GM21423 (cell line): ENCODE results near the gene SHC2.

Experiments used
- ATAC-seq: cut with Tn5 transposase; IDR thresholded peaks from one replicate; pipeline ENCODE4 v1.9.1; 2021; ENCODE audit warnings: mild to moderate bottlenecking, moderate library complexity; ENCODE audit not compliant: unreplicated experiment

Gene SHC2, protein sequence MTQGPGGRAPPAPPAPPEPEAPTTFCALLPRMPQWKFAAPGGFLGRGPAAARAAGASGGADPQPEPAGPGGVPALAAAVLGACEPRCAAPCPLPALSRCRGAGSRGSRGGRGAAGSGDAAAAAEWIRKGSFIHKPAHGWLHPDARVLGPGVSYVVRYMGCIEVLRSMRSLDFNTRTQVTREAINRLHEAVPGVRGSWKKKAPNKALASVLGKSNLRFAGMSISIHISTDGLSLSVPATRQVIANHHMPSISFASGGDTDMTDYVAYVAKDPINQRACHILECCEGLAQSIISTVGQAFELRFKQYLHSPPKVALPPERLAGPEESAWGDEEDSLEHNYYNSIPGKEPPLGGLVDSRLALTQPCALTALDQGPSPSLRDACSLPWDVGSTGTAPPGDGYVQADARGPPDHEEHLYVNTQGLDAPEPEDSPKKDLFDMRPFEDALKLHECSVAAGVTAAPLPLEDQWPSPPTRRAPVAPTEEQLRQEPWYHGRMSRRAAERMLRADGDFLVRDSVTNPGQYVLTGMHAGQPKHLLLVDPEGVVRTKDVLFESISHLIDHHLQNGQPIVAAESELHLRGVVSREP

DNA sequence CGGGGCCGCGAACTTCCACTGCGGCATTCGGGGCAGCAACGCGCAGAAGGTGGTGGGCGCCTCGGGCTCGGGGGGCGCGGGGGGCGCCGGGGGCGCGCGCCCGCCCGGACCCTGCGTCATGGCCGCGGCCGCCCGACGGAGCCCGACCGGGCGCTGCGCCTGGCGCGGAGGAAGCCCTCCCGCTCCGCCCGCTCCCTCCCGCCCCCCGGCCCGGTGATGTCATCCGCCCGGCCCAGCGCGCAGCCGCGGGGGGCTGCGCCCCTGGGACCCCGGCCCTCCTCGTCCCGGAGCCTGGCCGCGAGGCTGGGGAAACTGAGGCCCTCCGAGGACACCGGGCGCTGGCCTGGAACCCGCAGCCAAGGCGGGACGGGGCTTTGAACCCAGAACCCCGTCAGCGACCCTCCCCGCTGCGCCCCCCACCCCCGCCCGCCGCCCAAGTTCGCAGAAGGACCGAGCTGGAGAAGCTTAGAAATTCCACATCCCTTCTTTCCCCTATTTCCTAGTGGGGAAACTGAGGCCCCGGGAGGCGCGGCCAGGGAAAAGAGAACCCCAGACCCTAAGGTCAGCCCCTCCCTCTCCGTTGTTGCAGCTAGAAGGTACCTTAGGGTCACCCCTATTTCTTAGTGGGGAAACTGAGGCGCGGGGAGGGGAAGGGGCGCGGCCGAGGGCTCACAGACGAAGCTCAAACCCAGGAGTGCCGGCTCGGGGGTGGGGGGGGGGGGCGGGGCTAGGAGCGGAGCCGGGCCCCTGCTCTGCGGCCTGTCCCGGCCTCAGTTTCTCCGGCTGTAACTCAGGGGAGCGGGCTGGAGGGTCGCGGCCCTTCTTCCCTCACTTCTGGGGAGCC is at the start of gene SHC2:
Gene SHC2 (minus strand): TSS at position 157 of the 844 bp plus-strand sequence. CDS start 37 bp downstream, at position 120.
- no peak for ATAC-seq

DNA sequence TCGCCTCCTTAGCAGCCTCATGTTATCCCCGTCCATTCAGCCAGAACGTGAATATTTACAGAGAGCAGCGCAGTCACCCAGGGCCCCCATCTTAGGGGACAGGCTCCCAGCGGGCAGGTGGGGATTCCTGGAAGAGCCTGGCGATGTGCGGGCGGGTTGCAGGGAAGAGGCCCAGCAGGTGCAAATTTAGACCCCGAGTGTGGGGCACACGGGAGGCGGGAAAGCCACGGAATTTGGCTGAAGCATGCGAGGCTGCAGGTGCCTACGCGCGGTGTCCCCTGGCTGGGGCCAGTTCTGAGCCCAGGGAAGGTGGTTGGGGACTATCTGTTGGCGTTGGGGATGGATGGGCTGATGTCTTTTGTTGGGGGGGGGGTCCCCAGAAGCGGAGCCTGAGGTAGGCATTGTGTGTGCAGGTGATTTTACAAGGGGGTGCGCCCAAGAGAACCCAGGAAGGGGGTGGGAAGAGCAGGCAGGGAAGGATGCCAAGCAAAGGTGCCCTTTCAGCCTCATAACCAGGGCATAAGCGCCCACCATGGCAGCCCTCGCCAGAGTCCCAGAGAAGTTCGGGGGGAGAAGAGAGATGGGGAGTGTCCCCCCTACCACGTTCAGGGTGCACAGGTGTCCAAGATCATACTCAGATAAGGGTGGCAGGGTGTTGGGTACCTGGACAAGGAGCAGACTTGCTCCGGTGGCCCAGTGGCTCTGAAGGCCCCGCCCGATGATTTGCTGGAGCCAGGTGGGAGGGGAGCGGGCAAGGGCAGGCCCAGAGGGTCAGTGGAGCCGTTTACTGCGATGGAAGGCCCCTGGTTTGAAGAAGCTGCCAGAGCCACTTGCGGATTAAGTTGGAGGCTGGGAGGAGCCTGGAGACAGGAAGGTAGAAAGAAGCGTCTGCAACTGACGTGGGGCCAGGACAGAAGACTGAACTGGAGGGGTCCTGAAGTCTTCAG is 47.6 kb upstream of the SHC2 start:
- no peak for ATAC-seq

DNA sequence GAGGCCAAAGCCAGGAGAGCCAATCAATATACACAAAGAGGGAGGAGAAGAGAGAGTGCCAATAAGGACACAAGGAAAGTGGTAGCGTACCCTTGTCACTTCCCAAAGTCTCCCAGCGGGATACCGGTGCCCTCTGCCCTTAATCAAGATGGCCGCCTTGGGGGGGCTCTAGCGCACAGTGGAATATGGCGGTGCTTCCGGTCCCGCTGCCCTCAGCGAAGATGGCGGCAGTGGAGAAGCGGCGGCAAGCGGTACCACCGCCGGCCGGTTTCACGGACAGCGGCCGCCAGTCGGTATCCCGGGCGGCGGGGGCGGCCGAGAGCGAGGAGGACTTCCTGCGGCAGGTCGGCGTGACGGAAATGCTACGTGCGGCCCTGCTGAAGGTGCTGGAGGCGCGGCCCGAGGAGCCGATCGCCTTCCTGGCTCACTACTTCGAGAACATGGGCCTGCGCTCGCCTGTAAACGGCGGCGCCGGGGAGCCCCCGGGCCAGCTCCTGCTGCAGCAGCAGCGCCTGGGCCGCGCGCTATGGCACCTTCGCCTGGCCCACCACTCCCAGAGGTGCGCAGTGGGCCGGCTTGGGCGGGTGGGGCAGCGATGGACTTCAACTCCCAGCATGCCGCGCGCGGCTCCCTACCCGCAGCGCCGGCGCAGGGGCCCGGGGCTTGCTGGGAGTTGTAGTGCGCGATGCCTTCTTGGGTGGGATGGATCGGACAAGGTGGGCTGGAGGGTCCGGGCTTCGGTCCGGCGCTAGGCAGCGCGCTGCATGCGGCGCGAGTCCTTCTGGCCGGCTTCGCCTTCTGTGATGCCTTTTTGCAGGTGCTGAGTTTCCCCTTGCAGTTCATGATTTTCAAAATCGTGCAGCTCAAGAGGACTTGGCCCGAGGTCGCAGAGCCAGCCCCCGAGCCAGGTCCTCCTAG is 46.7 kb upstream of the SHC2 start, which contains the start of gene TPGS1:
Gene TPGS1 (plus strand): TSS at position 212 of the 918 bp plus-strand sequence. CDS start 10 bp downstream, at position 222.
- peak; percentile 50 for ATAC-seq

DNA sequence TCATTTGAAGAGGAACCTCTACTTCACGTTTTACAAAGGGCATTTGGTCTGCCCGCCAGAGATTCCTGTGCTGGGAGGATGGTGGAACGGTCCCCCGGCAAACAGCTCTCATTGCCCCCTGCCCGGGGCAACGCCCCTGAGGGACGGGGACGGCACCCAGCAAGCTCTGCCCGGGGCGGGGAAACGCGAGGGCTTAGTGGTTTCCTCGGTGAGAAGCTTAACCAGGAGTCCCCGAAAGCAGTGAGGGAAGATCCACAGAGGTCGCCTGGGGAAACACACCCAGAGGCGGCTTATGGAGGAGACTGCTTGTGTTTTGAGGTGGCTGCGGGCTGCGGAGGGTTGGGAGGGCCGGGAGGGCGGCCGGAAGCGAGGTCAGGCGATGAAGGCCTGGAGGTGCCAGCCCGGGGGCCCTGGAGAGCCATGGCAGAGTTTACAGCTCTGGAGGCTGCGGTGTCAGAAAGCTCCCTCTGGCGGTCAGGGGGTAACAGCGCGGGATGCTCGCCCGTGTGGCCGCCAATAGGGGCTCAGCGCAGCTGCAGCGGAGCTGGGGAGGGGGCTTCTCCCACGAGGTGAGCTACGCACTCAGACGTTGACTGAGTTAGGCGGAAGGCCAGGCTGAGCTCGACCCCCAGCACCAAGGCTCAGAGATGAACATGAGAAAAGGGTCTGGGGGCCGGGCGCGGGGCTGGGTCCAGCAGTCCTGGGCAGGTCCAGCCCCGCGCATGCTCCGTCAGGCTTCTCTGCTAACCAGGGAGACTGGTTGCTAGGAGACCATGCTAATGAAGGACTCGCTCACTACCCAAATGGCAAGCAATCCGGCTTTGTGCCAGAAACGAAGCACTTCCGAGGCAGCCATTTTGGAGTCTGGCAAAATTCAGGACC is 45.8 kb upstream of the SHC2 start:
- ATAC-seq: peak; percentile 65

DNA sequence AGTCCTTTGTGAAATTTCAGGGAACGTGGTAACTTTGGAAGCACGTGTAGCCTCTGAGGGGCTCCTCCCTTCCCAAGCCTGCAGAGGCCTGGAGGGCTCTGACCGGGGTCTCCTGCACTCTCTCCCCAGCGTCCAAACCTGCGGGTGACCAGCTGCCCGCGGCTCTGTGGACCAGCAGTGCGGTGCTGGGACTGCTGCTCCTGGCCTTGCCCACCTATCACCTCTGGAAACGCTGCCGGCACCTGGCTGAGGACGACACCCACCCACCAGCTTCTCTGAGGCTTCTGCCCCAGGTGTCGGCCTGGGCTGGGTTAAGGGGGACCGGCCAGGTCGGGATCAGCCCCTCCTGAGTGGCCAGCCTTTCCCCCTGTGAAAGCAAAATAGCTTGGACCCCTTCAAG is 43.8 kb upstream of the SHC2 start:
- no peak for ATAC-seq

DNA sequence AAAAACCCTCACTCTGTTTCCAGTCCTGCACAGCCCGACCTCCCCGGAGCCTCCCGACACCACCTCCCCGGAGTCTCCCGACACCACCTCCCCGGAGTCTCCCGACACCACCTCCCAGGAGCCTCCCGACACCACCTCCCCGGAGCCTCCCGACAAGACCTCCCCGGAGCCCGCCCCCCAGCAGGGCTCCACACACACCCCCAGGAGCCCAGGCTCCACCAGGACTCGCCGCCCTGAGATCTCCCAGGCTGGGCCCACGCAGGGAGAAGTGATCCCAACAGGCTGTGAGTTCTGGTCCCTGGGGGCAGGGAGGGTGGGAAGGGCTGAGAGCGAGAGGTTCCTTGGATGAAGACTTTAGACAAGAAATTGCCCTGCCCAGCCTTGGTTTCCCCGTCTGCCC is 40.8 kb upstream of the SHC2 start:
- ATAC-seq: no peak

DNA sequence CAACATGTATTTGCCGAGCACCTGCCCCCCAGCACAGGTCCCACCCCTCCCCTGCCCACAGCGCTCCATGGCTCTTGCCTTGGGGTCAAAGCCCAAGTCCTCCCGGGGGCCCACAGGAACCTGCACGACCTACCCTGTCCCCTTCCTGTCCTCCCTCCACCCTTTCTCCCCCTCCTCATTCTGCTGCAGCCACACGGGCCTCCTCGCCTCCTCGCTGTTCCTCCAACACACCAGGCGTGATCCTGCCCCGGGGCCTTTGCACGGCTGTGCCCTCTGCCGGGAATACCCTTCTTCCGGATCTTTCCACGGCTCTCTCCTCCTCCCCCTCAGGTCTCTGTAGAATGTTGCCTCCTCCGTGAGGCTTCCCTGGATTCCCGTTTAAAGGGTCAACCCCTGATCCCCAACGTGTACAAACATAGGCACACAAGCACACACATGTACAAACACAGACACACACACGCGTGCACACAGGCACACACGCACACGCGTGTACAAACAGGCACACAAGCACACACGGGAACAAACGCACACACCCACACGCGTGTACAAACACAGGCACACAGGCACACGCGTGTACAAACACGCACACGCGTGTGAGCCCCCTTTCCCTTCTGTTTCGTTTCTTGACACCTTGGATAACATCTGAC is 38.3 kb upstream of the SHC2 start:
- ATAC-seq: no peak

DNA sequence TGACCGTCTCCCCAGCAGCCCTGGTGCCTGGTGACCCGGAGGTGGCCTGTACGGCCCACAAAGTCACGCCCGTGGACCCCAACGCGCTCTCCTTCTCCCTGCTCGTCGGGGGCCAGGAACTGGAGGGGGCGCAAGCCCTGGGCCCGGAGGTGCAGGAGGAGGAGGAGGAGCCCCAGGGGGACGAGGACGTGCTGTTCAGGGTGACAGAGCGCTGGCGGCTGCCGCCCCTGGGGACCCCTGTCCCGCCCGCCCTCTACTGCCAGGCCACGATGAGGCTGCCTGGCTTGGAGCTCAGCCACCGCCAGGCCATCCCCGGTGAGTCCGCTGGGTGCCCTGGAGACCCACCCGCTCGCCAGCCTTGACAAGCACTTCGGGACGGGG is 37.7 kb upstream of the SHC2 start:
- no peak for ATAC-seq

DNA sequence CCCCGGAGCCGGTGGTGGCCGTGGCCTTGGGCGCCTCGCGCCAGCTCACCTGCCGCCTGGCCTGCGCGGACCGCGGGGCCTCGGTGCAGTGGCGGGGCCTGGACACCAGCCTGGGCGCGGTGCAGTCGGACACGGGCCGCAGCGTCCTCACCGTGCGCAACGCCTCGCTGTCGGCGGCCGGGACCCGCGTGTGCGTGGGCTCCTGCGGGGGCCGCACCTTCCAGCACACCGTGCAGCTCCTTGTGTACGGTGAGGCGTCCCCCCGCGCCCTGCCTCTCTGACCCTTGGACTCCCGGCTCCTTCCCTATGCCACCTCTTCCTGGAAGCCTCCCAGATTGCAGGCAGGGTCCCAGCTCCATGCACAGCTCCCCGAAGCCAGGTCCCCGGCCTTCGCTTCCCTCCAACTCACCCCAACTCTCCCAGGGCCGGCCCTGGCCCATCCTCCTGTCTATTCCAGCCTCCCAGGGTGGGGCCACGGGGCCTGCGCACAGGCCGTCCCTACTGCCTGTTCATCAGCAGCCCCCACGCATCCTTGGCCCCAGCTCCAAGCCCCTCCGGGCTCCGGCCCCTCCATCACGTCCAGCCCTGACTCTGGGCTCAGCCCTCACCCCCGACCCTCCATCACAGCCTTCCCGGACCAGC is 37.2 kb upstream of the SHC2 start:
- ATAC-seq: no peak

DNA sequence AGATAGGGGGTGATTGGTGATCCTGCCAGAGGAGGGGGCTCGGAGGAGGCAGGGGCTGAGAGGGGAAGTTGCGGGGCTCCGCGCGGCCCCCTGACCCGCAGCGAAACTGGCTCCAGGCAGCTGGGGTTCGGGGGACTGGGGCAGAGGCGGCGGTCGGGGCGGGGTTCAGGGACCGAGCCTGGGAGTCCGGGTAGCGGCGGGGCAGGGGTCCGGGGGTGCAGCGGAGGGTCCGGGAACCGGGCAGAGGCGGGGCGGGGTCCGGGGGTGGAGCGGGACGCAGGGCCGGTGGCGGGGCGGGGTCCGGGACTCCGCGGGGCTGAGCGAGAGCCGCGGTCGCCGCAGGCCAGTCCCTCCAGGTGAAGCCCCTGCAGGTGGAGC is 36.6 kb upstream of the SHC2 start:
- ATAC-seq: no peak

DNA sequence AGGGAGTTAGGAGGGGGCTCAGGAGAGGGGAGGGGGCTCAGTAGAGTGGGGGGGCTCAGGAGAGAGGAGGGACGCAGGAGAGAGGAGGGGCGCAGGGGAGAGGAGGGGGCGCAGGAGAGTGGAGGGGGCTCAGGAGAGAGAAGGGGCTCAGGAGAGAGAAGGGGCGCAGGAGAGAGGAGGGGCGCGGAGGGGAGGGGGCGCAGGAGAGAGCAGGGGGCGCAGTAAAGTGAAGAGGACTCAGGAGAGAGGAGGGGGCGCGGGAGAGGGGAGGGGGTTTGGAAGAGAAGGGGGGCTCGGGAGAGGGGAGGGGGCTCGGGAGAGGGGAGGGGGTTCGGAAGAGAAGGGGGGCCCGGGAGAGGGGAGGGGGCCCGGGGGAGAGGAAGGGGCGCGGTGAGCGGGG is 36.2 kb upstream of the SHC2 start:
- no peak for ATAC-seq

DNA sequence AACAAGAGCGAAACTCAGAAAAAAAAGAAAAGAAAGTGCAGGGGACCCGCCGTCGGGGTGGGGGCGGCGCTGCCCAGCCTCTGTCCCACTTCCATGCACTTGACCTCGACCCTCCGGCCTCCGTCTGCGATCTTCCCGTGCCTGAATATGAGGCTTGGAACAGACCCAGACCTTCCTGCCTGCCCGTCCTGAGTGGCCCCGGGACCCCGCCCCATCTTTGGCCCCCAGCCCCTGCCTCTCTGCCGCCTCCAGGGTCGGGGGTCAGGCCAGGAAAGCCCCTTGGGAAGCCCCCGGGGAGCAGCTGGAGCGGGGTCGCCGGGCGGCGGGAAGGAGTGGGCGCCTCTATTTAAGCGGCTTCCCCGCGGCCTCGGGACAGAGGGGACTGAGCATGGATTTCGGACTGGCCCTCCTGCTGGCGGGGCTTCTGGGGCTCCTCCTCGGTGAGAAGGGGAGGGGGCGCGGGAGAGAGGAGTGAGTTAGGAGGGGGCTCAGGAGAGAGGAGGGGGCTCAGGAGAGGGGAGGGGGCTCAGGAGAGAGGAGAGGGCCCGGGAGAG is 35.4 kb upstream of the SHC2 start, which contains the start of gene MADCAM1:
Gene MADCAM1 (plus strand): TSS at position 375 of the 554 bp plus-strand sequence. CDS start 14 bp downstream, at position 389.
- no peak for ATAC-seq

DNA sequence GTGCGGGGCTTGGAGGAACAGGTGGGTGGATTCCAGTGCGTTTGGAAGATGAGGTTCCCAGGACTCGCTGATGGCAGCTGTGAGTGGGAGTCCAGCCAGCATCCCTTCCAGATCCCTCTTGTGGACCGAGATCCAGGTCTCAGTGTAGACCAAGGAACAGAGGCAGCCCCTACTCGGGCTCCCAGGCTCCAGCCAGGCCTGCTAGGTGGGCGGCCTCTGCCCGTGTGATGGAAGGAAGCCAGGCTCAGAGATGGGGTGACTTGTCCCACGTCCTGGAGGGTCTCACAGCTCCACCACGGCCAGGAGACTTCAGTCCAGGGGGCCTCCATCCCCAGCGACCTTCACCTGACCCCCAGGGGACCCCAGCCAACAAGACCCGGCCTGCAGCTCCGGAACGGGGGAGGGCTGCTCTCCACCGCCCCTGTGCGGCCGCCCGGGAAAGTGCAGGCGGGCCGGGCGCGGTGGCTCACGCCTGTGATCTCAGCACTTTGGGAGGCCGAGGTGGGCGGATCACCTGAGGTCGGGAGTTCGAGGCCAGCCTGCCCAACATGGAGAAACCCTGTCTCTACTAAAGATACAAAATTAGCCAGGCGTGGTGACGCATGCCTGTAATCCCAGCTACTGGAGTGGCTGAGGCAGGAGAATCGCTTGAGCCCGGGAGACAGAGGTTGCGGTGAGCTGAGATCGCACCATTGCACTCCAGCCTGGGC is 34.7 kb upstream of the SHC2 start:
- no peak for ATAC-seq

DNA sequence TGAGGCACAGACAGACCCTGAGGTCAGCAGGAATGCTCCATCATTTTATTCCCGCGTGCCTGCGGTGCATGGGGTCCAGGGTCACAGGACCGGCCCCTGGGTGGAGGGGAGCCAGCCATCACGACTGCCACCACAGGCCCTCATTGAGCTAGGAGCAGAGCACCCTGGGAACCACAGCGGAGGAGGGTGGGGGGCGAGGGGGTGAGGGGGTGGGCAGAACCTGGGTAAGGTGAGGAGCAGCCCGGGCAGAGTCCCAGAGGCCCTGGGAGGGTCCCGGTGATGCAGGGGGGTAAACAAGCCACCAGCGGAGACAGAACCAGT is 34.2 kb upstream of the SHC2 start:
- no peak for ATAC-seq

DNA sequence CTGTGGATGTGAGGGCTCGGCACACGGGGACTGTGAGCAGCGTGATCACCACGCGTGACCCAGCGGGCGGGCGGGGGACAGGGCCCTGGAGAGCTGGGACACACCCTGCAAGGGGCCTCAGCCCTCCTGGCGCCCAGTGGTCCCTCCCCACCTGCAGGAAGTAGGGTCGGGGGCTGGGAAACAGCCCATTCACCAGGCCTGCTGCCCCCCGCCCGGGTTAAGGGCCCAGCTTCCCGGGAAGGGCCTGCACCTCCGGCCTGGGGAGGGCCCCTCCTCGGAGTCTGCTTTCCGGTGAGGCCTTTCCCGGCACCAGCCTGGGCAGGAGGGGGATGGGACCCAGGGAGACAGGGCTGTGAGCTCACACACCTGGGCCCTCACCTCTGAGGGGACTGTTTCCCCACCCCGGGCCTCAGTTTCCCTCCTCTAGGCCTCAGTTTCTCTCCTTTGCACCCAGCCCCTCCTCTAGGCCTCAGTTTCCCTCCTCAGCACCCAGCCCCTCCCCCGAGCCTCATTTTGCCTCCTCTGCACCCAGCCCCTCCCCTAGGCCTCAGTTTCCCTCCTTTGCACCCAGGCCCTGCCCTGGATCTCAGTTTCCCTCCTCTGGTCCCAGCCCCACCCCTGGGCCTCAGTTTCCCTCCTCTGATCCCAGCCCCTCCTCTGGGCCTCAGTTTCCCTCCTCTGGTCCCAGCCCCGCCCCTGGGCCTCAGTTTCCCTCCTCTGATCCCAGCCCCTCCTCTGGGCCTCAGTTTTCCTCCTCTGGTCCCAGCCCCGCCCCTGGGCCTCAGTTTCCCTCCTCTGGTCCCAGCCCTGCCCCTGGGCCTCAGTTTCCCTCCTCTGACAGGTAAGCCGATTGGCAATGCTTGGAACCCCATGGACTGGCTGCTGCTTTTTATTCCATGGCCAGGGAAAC is 33.6 kb upstream of the SHC2 start:
- no peak for ATAC-seq
